B cell (primary cell): Measurements from ENCODE around the gene NR4A3.
A peak's percentile ranks its signal among the peaks of the same experiment; 100 is the strongest.

ENCODE experiments used
- CTCF ChIP-seq: fragments of 200-600 bp; IDR thresholded peaks from one replicate; pipeline ENCODE4 v1.8.0; 2022; ENCODE audit warnings: antibody characterized with exemption, mild to moderate bottlenecking
- EZH2 ChIP-seq: IDR thresholded peaks from 2 replicates; pipeline ENCODE4 v1.6.1; 2012; ENCODE audit warnings: borderline replicate concordance, low read depth, mild to moderate bottlenecking, moderate library complexity, low read length; ENCODE audit not compliant: insufficient read depth, poor library complexity, severe bottlenecking

DNA sequence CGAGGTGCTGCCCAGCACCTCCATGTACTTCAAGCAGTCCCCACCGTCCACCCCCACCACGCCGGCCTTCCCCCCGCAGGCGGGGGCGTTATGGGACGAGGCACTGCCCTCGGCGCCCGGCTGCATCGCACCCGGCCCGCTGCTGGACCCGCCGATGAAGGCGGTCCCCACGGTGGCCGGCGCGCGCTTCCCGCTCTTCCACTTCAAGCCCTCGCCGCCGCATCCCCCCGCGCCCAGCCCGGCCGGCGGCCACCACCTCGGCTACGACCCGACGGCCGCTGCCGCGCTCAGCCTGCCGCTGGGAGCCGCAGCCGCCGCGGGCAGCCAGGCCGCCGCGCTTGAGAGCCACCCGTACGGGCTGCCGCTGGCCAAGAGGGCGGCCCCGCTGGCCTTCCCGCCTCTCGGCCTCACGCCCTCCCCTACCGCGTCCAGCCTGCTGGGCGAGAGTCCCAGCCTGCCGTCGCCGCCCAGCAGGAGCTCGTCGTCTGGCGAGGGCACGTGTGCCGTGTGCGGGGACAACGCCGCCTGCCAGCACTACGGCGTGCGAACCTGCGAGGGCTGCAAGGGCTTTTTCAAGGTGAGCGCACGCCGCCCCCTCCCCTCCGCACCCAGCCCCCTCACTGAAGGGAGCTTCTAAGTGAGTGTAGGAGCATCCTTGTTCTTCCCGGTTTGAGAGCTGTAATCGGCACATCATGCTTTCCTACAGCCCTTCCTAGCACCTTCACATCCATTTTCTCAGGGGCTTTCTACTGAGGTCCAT lies 6.9 kb downstream of the NR4A3 start:
- TF ChIP-seq CTCF (no peak), EZH2 (peak; percentile 84)
